GM12875 (cell line): ENCODE measurements around the gene CENPU.

ENCODE experiments used
- H3K4me3 ChIP-seq: one replicate; pipeline ENCODE4 v1.5.1; 2011; ENCODE audit warnings: low read depth, low read length, control low read depth
- CTCF ChIP-seq: IDR thresholded peaks from 2 replicates; pipeline ENCODE4 v1.5.1; 2011; ENCODE audit warnings: low read depth, mild to moderate bottlenecking, control low read depth, inconsistent platforms, low read length, moderate library complexity, borderline replicate concordance; ENCODE audit not compliant: insufficient read depth

CENPU gene

GRCh38 chr4:184712322-184712721 is 21.6 kb downstream of the CENPU start:
- no peak overlapping the region for H3K4me3 ChIP-seq
- no peak for TF ChIP-seq CTCF

GRCh38 chr4:184706453-184706852 is 27.4 kb downstream of the CENPU start:
- no peak for TF ChIP-seq CTCF
- no peak overlapping the region for H3K4me3 ChIP-seq

- no peak overlapping the region for H3K4me3 ChIP-seq
Measured at GRCh38 chr4:184705692-184706091, 28.2 kb downstream of the CENPU start.

GRCh38 chr4:184702114-184702513 is 31.8 kb downstream of the CENPU start:
- H3K4me3 ChIP-seq: no peak overlapping the region
- TF ChIP-seq CTCF: no peak

More at GRCh38 chr4:184705692-184706091, 28.2 kb downstream of the CENPU start:
- TF ChIP-seq CTCF: no peak

GRCh38 chr4:184699941-184700340 is 34.0 kb downstream of the CENPU start:
- no peak for TF ChIP-seq CTCF
- H3K4me3 ChIP-seq: no peak overlapping the region

GRCh38 chr4:184697956-184698355 is 35.9 kb downstream of the CENPU start:
- TF ChIP-seq CTCF: no peak
- H3K4me3 ChIP-seq: no peak overlapping the region

- no peak overlapping the region for H3K4me3 ChIP-seq
- TF ChIP-seq CTCF: no peak
Measured at GRCh38 chr4:184695178-184695896, 38.6 kb downstream of the CENPU start.
